GM12873 (cell line): Measurements from ENCODE around the gene DOCK6.

Experiments
- TF ChIP-seq, protein P1 (sequence below): IDR thresholded peaks from 2 replicates; pipeline ENCODE4 v1.5.1; 2012; ENCODE audit warnings: low read depth, mild to moderate bottlenecking, moderate library complexity, low read length, control low read depth; ENCODE audit not compliant: insufficient read depth; ENCODE audit errors: missing control alignments

The DOCK6 gene

DNA sequence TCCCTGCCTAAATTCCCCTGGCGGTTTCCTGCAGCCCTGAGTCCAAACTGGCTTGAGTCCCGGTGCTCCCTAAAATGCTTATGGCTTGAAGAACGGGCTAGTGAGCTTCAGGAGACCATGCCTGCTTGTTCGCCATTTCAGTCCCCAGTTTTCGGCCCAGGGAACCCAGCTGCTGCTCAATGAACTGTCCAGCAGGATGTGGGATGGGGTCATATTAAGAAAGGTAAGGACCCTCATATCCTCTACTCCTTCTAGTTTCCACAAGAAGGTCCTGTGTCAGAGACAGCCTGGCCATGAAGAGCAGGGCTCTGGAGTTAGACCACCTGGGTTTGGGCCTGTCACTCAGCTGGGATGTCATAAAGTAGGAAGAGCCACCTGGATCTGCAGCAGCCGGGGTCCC, 89.7 kb downstream of the DOCK6 start:
- TF ChIP-seq, protein P1, sequence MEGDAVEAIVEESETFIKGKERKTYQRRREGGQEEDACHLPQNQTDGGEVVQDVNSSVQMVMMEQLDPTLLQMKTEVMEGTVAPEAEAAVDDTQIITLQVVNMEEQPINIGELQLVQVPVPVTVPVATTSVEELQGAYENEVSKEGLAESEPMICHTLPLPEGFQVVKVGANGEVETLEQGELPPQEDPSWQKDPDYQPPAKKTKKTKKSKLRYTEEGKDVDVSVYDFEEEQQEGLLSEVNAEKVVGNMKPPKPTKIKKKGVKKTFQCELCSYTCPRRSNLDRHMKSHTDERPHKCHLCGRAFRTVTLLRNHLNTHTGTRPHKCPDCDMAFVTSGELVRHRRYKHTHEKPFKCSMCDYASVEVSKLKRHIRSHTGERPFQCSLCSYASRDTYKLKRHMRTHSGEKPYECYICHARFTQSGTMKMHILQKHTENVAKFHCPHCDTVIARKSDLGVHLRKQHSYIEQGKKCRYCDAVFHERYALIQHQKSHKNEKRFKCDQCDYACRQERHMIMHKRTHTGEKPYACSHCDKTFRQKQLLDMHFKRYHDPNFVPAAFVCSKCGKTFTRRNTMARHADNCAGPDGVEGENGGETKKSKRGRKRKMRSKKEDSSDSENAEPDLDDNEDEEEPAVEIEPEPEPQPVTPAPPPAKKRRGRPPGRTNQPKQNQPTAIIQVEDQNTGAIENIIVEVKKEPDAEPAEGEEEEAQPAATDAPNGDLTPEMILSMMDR = no peak

DNA sequence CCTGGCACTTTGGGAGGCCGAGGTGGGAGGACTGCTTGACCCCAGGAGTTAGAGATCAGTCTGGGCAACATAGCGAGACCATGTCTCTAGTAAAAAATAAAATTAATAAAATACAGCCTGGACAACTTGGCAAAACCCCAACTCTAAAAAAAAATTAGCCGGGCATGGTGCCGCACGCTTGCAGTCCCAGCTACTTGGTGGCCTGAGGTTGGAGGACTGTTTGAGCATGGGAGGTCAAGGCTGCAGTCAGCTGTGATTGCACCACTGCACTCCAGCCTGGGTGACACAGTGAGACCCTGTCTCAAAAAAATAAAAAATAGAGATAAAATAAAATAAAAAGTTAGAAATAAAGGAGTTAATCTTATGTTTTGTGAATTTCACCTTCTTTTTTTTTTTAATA, 91.2 kb downstream of the DOCK6 start:
- TF ChIP-seq, protein P1 = no peak

DNA sequence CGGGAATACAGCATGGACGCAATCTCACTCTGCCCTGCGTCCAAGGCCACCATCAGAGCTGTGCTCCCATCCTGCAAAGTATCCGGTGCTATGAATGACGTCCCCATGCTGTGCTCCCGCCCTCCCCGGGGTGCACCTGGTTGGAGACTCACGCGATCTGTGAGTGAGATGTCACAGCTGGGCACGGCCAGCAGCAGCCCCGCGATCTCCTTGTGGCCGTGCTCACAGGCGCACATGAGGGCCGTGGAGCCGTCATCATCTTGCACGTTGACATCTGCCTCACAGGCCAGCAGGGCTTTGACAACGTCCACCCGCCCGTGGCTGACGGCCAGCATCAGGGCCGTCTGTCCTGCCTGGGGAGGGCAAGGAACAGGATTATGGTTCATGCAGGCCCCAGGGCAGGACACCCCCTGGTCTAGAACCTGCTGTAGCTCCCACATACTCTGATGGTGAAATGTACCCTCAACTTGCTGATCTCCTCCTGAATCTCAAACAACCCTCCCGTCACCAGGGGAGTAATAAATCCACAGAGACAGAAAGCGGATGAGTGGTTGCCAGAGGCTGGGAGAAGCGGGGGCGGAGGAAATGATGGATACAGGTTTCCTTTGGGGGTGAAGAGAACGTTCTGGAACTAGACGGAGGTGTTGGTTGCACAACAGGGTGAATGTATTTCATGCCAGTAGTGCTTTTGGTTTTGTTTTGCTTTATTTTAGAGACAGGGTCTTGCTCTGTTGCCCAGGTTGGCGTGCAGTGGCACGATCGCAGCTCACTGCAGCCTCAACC, 92.2 kb downstream of the DOCK6 start:
- TF ChIP-seq, protein P1 = no peak

DNA sequence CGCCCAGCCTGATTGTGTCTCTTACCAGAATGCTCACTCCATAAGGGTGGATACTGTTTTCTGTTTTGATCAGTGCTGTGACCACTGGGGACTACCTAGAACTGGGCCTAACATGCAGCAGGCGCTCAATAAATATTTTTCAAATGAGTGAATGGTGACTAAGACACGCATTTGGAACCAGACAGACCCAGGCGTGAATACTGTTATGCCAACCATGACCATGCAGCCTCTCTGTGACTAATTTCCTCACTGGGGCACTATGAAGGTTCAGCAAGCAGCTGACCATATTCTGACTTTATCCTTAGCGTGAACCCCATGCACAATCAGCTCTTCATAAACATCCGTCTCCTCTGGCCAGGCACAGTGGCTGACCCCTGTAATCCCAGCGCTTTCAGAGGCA, 93.8 kb downstream of the DOCK6 start:
- TF ChIP-seq, protein P1 = no peak

DNA sequence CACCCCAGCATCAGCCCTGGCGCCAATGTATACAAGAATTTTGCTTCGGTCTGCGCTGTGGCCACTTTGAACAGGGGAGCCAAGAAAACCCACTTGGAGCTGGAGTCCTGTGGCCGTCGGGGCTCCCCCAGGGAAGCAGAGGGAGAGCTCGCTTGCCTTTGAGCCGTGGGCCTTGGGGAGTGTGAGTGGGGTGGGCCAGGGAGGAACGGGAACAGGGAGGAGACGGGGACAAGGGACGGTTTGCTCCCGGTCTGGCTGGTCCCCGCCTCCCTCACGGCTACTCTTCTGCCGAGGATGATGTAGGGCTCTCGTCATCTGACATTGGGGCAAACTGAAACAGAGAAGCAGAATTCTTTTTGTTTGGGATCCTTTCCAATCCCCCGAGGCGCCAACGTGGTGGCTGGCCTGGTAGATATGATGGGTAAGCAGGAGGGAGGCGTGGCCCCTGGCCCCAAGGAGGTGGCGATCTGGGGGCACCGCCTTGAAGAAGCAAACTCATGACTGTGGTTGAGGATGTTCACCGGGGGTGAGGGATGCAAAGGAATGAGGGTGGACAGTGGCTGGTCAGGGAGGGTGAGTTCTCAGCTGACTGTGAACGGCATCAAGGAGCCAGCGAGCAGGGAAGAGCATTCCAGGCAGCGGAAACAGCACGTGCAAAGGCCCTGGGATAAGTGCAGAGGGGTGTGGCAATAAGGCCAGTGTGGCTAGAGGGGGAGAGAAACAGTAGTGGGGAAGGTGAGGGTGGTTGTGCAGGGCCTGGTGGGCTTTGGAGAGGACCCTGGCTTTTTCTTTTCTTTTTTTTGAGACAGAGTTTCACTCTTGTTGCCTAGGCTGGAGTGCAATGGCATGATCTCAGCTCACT, 95.8 kb downstream of the DOCK6 start:
- TF ChIP-seq, protein P1 = no peak

DNA sequence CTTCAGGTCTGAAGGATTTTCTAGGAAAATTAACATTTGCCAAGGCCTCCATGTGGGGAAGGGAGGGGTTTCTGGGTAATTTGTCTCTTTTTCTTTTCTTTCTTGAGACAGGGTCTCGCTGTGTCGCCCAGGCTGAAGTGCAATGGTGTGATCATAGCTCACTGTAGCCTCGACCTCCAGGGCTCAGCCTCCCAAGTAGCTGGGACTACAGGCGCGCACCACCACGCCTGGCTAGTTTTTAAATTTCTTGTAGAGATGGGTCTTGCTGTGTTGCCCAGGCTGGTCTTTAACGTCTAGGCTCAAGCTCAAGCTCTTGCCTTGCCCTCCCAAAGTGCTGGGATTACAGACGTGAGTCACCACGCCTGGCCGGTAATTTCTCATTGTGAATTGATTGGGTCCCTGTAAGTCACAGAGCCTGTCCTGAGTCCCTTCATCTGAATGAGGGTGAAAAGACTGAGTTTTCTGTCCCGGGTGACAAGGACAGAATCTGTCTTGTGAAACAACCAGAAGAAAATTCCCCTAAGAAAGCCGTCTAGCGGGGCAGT, 96.8 kb downstream of the DOCK6 start:
- TF ChIP-seq, protein P1 = no peak

DNA sequence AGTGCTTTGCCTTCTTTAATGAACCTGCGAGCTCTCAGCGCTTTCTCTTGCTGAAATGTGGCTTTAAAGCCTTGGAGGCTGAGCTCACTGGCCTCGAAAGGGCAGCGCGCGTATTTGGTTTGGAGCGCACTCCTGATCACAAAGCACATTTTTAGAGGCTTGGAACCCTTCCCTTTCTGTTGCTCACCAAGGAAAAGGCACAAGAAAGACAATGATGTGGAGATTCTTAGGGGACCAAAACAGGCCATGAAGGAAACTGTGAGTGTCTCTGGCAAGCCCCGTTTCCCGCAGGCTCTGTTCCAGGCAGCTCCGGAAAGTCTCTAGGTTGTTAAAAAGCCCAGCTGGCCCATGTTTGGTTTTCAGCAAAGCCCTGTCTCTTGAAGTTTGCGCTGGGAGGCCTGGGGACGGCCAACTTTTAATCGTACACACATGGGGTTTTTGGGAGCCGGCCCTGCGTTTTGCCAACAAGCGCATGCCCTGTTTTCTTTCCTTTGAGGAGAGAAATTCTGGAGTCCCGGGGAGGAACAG, 97.4 kb downstream of the DOCK6 start:
- TF ChIP-seq, protein P1 = no peak
